NK-92 (cell line): ENCODE measurements around the gene TMIGD2.
A peak's percentile ranks its signal among the peaks of the same experiment; 100 is the strongest.
"Not testable (repeated sequence)": the region's sequence is repeated elsewhere in the genome, so short reads cannot be mapped to it uniquely, and the experiment has no call there.

Experiments used
- DNase-seq: peaks from one replicate; lab custom pipeline; 2025; ENCODE audit not compliant: unreplicated experiment; lab: John Stamatoyannopoulos, UW

Gene TMIGD2

GRCh38 chr19:4302243-4302640 is at the start of gene TMIGD2:
Gene TMIGD2 (minus strand): TSS chr19:4302389. CDS start chr19:4302385, 4 bp downstream.
- no peak for DNase-seq

GRCh38 chr19:4350726-4351125 is 48.5 kb upstream of the TMIGD2 start:
- no peak for DNase-seq

GRCh38 chr19:4350111-4350510 is 47.9 kb upstream of the TMIGD2 start:
- DNase-seq, result no peak

- not testable (repeated sequence) for DNase-seq
Measured at GRCh38 chr19:4349225-4349624, 47.0 kb upstream of the TMIGD2 start.

- DNase-seq, result no peak
Measured at GRCh38 chr19:4347521-4347920, 45.3 kb upstream of the TMIGD2 start.

GRCh38 chr19:4346020-4346383 is 43.8 kb upstream of the TMIGD2 start:
- DNase-seq, result no peak

- DNase-seq, result no peak
Measured at GRCh38 chr19:4345342-4346019, 43.3 kb upstream of the TMIGD2 start.

GRCh38 chr19:4343370-4344307 is 41.5 kb upstream of the TMIGD2 start, which contains the start of gene MPND:
Gene MPND (plus strand): TSS chr19:4343562. CDS start chr19:4343594, 32 bp downstream.
- peak; percentile 31 for DNase-seq

GRCh38 chr19:4342615-4343369 is 40.6 kb upstream of the TMIGD2 start:
- DNase-seq, result peak; percentile 68

- no peak for DNase-seq
Measured at GRCh38 chr19:4342314-4342614, 40.1 kb upstream of the TMIGD2 start.

- DNase-seq, result no peak
Measured at GRCh38 chr19:4338441-4339355, 36.5 kb upstream of the TMIGD2 start, which contains the start of gene STAP2. Gene STAP2 (minus strand): TSS chr19:4338827. CDS start chr19:4338753, 74 bp downstream.

- no peak for DNase-seq
Measured at GRCh38 chr19:4337906-4338440, 35.8 kb upstream of the TMIGD2 start.

- DNase-seq, result no peak
Measured at GRCh38 chr19:4334929-4335570, 32.9 kb upstream of the TMIGD2 start.

GRCh38 chr19:4329858-4330257 is 27.7 kb upstream of the TMIGD2 start:
- no peak for DNase-seq

- DNase-seq, result not testable (repeated sequence)
Measured at GRCh38 chr19:4328991-4329681, 26.9 kb upstream of the TMIGD2 start.

GRCh38 chr19:4328243-4328990 is 26.2 kb upstream of the TMIGD2 start:
- peak; percentile 65 for DNase-seq

GRCh38 chr19:4327877-4328242 is 25.7 kb upstream of the TMIGD2 start:
- no peak for DNase-seq

- DNase-seq, result no peak
Measured at GRCh38 chr19:4327252-4327876, 25.2 kb upstream of the TMIGD2 start.
